HG03064 (cell line): Measurements from ENCODE around the gene GPRASP2.
"Not testable (repeated sequence)": the region's sequence is repeated elsewhere in the genome, so short reads cannot be mapped to it uniquely, and the experiment has no call there.

Experiments
- ATAC-seq: cut with Tn5 transposase; IDR thresholded peaks from one replicate; pipeline ENCODE4 v1.9.1; 2021; ENCODE audit warnings: low read depth; ENCODE audit not compliant: unreplicated experiment

Gene GPRASP2

GRCh38 chrX:102712216-102712966, at the start of gene GPRASP2:
TSS of gene GPRASP2 (plus strand) at chrX:102712448. CDS start at chrX:102714870, 2,422 bp downstream.
- ATAC-seq: no peak

GRCh38 chrX:102663820-102664219, 48.4 kb upstream of the GPRASP2 start:
- ATAC-seq: not testable (repeated sequence)

- ATAC-seq: not testable (repeated sequence)
Observed at GRCh38 chrX:102667034-102667433, 45.2 kb upstream of the GPRASP2 start.

- no peak for ATAC-seq
Observed at GRCh38 chrX:102669526-102669925, 42.7 kb upstream of the GPRASP2 start.

- ATAC-seq: no peak
Observed at GRCh38 chrX:102672856-102673255, 39.4 kb upstream of the GPRASP2 start.

GRCh38 chrX:102677479-102677878, 34.8 kb upstream of the GPRASP2 start:
- not testable (repeated sequence) for ATAC-seq

GRCh38 chrX:102684772-102685520, 27.3 kb upstream of the GPRASP2 start:
- ATAC-seq: no peak

- ATAC-seq: no peak
Observed at GRCh38 chrX:102694749-102695148, 17.5 kb upstream of the GPRASP2 start.

- ATAC-seq: no peak
Observed at GRCh38 chrX:102696306-102696705, 15.9 kb upstream of the GPRASP2 start.

- no peak for ATAC-seq
Observed at GRCh38 chrX:102697494-102697893, 14.8 kb upstream of the GPRASP2 start.

GRCh38 chrX:102708900-102709299, 3.3 kb upstream of the GPRASP2 start:
- ATAC-seq: no peak

- no peak for ATAC-seq
Observed at GRCh38 chrX:102711872-102712215, 404 bp upstream of the GPRASP2 start.

- no peak for ATAC-seq
Observed at GRCh38 chrX:102712981-102713625, 855 bp downstream of the GPRASP2 start.

GRCh38 chrX:102714994-102715393, 2.7 kb downstream of the GPRASP2 start:
- ATAC-seq: no peak

- ATAC-seq: no peak
Observed at GRCh38 chrX:102715967-102716366, 3.7 kb downstream of the GPRASP2 start.

- peak; percentile 80 for ATAC-seq
Observed at GRCh38 chrX:102720237-102721168, 8.3 kb downstream of the GPRASP2 start, which contains the start of gene GPRASP3. TSS of gene GPRASP3 (plus strand) at chrX:102720743. CDS start at chrX:102748996, 28,253 bp downstream.

- ATAC-seq: not testable (repeated sequence)
Observed at GRCh38 chrX:102721169-102721506, 8.9 kb downstream of the GPRASP2 start.

- ATAC-seq: no peak
Observed at GRCh38 chrX:102723456-102723855, 11.2 kb downstream of the GPRASP2 start.

GRCh38 chrX:102727761-102728160, 15.5 kb downstream of the GPRASP2 start:
- ATAC-seq: no peak

GRCh38 chrX:102728646-102729045, 16.4 kb downstream of the GPRASP2 start:
- ATAC-seq: no peak
